Keratinocyte (primary cell): ENCODE results near the gene SMYD3. TPM values are rescaled to one million over a fixed set of nuclear protein-coding genes. Genes with fewer than 3 reads are reported as not detected.

ENCODE experiments used
- DNase-seq: peaks from one replicate; pipeline ENCODE4 v3.0.0-alpha.2; 2011; ENCODE audit warnings: low read depth, missing footprints, low spot score
- FAIRE-seq: peaks from 2 replicates; lab custom pipeline; 2011; peaks lifted over from hg19 to GRCh38; lab: Jason Lieb, UNC
- H2AFZ ChIP-seq: 2 replicates; pipeline ENCODE4 v1.6.0; 2012; ENCODE audit warnings: low read length, control low read depth, inconsistent platforms; ENCODE audit not compliant: control insufficient read depth
- H3K27ac ChIP-seq: 2 replicates; pipeline ENCODE4 v1.5.1; 2011; ENCODE audit warnings: low read length; ENCODE audit not compliant: control insufficient read depth, insufficient read depth
- H3K27me3 ChIP-seq: 3 replicates; pipeline ENCODE4 v1.6.0; 2011; ENCODE audit warnings: low read length; ENCODE audit not compliant: control insufficient read depth, insufficient read depth; ENCODE audit errors: extremely low read depth
- H3K36me3 ChIP-seq, 2 experiments: 2 replicates in 1 of 2; 3 replicates in 1 of 2; pipeline ENCODE4 v1.5.1; 2011; ENCODE audit warnings: low read length in 2 of 2, mild to moderate bottlenecking in 1 of 2; ENCODE audit not compliant: control insufficient read depth in 2 of 2, insufficient read depth in 2 of 2; ENCODE audit errors: extremely low read depth in 1 of 2
- H3K4me1 ChIP-seq: 3 replicates; pipeline ENCODE4 v1.5.1; 2011; ENCODE audit warnings: low read length; ENCODE audit not compliant: control insufficient read depth, insufficient read depth; ENCODE audit errors: extremely low read depth
- H3K4me2 ChIP-seq: 3 replicates; pipeline ENCODE4 v1.6.0; 2011; ENCODE audit warnings: low read depth, low read length; ENCODE audit not compliant: control insufficient read depth, insufficient read depth; ENCODE audit errors: extremely low read depth
- H3K4me3 ChIP-seq, 3 experiments: fragments of 200-600 bp in 1 of 3; sonication (generic) in 1 of 3; 2 replicates in 2 of 3; 3 replicates in 1 of 3; pipeline ENCODE4 v1.5.1; 2011 to 2016; ENCODE audit warnings: low read length in 3 of 3, mild to moderate bottlenecking in 3 of 3, control low read depth in 2 of 3, inconsistent platforms in 1 of 3, low read depth in 1 of 3, mixed read lengths in 1 of 3, mixed run types in 1 of 3, moderate library complexity in 1 of 3; ENCODE audit not compliant: control insufficient read depth in 2 of 3, insufficient read depth in 2 of 3; ENCODE audit errors: extremely low read depth in 1 of 3
- H3K79me2 ChIP-seq: 2 replicates; pipeline ENCODE4 v1.6.0; 2012; ENCODE audit warnings: low read length; ENCODE audit not compliant: control insufficient read depth, insufficient read depth
- H3K9ac ChIP-seq: 3 replicates; pipeline ENCODE4 v1.6.0; 2011; ENCODE audit warnings: low read length; ENCODE audit not compliant: control insufficient read depth, insufficient read depth; ENCODE audit errors: extremely low read depth
- H3K9me1 ChIP-seq: 3 replicates; pipeline ENCODE4 v1.6.0; 2011; ENCODE audit warnings: low read length; ENCODE audit not compliant: control insufficient read depth, insufficient read depth; ENCODE audit errors: extremely low read depth
- H3K9me3 ChIP-seq: 2 replicates; pipeline ENCODE4 v1.5.1; 2012; ENCODE audit warnings: low read depth, low read length; ENCODE audit not compliant: control insufficient read depth
- H4K20me1 ChIP-seq: 3 replicates; pipeline ENCODE4 v1.6.0; 2011; ENCODE audit warnings: low read length; ENCODE audit not compliant: control insufficient read depth, insufficient read depth; ENCODE audit errors: extremely low read depth
- CTCF ChIP-seq, 3 experiments: IDR thresholded peaks in 1 of 3; conservative IDR thresholded peaks in 1 of 3; optimal IDR thresholded peaks in 1 of 3; 2 replicates in 2 of 3; 3 replicates in 1 of 3; pipeline versions ENCODE3 to v1.5.1; 2011; ENCODE audit warnings: low read length in 3 of 3, mild to moderate bottlenecking in 3 of 3, moderate library complexity in 2 of 3, control low read depth in 1 of 3, inconsistent platforms in 1 of 3; ENCODE audit not compliant: insufficient read depth in 2 of 3; ENCODE audit errors: extremely low read depth in 1 of 3
- EZH2 ChIP-seq: IDR thresholded peaks from one replicate; pipeline ENCODE4 v1.6.1; 2012; ENCODE audit warnings: inconsistent platforms, mild to moderate bottlenecking, low read length, moderate library complexity
- dilution Hi-C: fragments of 300-500 bp; cut with MboI; formaldehyde crosslinking; loops from one replicate; pipeline ENCODE4 v1.7.0; 2020; ENCODE audit warnings: low sequenced_read_pairs; ENCODE audit not compliant: extremely low pct_ligation_motif_present
- polyA plus RNA-seq, 5 experiments: library from polyadenylated mRNA; depleted of rRNA in 3 of 5; stranded (reverse) in 3 of 5; stranded (forward) in 1 of 5; unstranded in 1 of 5; fragments of >200 nt; gene quantifications; 1 replicate in 1 of 5; 2 replicates in 3 of 5; 3 replicates in 1 of 5; pipeline versions ENCODE4 v1.2.1 to v1.2.3, GENCODE V29; 2011 to 2012; ENCODE audit warnings: missing spikeins in 2 of 5, low read depth in 1 of 5, low replicate concordance in 1 of 5

Gene SMYD3
- polyA plus RNA-seq, 1 donor (not counting 4 experiments of a cell fraction or from before 2014, with no cell fraction given) = 31.0 TPM

DNA sequence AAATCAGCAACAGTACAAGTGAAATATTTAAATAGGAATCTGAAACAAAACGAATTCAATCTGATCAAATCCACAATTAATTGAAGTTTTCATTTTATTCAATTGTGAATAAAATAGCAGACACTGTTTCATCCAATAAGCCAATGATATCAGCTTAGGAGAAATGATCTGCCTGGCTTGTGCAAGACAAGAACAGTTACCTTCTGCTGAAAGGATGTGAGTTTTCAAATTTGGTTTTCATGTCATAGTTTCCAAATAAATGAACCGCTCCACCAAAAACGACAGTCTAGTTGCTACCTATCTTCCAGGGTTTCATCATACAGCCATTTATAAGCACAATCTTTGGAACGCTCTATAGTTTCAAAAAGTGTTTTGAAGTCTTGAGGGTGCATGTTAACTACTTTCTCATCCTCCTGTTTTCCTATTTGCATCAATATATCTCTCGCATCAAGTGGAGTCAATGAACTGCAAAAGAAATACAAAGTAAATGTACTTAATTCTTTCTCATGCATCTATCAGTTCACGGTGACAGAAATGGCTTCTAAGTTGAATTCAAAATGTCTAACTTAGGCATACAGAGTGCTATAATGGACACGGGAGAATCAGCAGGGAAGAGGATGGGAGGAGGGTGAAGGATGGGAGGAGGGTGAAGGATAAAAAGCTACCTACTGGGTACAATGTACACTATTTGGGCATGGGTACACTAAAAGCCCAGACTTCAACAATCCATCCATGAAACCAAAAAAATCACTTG lies 33.8 kb upstream of the SMYD3 start:
- TF ChIP-seq CTCF (optimal IDR thresholded peaks at IDR 0.05 in 1 of 3, IDR thresholded peaks at IDR 0.05 in 1 of 3, conservative IDR thresholded peaks at IDR 0.05 in 1 of 3; ENCODE audit: extremely low read depth in 1 of 3, insufficient read depth in 2 of 3, low read length in 3 of 3) (no peak), EZH2 (no peak)
- Histone ChIP-seq H3K4me3 (no peak overlapping the region), H3K9me1 (no peaks in the 10 kb centered on the region), H3K9me3 (no peaks in the 10 kb centered on the region), H2AFZ (no peak overlapping the region), H3K4me1 (no peaks in the 10 kb centered on the region), H3K79me2 (no peaks in the 10 kb centered on the region), H3K4me2 (no peak overlapping the region), H4K20me1 (no peaks in the 10 kb centered on the region), H3K27me3 (no peaks in the 10 kb centered on the region), H3K27ac (no peak overlapping the region), H3K9ac (no peak overlapping the region), H3K36me3 (peaks cover 4 to 14% of the 10 kb centered on the region in 2 experiments)
- FAIRE-seq (no peak), DNase-seq (no peak)
- dilution Hi-C loops = no loop called here

DNA sequence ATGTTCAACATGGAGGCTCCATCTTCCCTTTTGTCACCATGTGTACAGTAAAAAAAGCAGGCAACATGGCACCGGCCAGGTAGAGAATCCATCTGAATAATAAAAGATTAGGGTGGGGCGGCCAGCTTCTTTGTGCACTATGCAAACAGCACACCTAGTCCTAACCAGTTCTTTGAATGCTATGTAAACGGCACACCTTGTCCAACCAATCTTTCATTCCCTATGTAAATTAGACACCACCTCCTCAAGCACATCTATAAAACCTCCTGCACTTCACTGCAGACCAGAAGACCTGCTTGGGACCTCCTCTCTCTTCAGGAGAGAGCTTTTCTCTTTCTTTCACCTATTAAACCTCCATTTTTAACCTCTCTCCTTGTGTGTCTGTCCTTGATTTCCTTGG lies 30.8 kb upstream of the SMYD3 start:
- H3K27me3 ChIP-seq = no peaks in the 10 kb centered on the region
- dilution Hi-C loops = no loop called here
- H3K4me3 ChIP-seq = no peak overlapping the region
- FAIRE-seq (no peak), DNase-seq (no peak)
- no peak overlapping the region for H3K27ac ChIP-seq
- H3K4me1 ChIP-seq = no peaks in the 10 kb centered on the region
- no peaks in the 10 kb centered on the region for H3K9me3 ChIP-seq
- TF ChIP-seq CTCF (optimal IDR thresholded peaks at IDR 0.05 in 1 of 3, IDR thresholded peaks at IDR 0.05 in 1 of 3, conservative IDR thresholded peaks at IDR 0.05 in 1 of 3; ENCODE audit: extremely low read depth in 1 of 3, insufficient read depth in 2 of 3, low read length in 3 of 3) (no peak), EZH2 (no peak)
- no peak overlapping the region for H3K4me2 ChIP-seq
- no peaks in the 10 kb centered on the region for H4K20me1 ChIP-seq
- no peak overlapping the region for H2AFZ ChIP-seq
- H3K9me1 ChIP-seq = no peaks in the 10 kb centered on the region
- H3K79me2 ChIP-seq = no peaks in the 10 kb centered on the region
- H3K9ac ChIP-seq = no peak overlapping the region
- H3K36me3 ChIP-seq = peaks cover 0 to 4% of the 10 kb centered on the region in 2 experiments
